GM19372 (cell line): ENCODE results near the gene ROR2.
"Not testable (repeated sequence)": the region's sequence is repeated elsewhere in the genome, so short reads cannot be mapped to it uniquely, and the experiment has no call there.

ENCODE experiments used
- ATAC-seq: cut with Tn5 transposase; IDR thresholded peaks from one replicate; pipeline ENCODE4 v1.9.1; 2021; ENCODE audit warnings: mild to moderate bottlenecking, low read depth, moderate library complexity; ENCODE audit not compliant: unreplicated experiment

The ROR2 gene

GRCh38 chr9:91949946-91950664 lies at the start of gene ROR2:
ROR2 (minus strand) TSS chr9:91950228.
- ATAC-seq, result peak; percentile 67

GRCh38 chr9:91995000-91995655 lies 45.1 kb upstream of the ROR2 start:
- ATAC-seq, result no peak

- no peak for ATAC-seq
These were observed 44.4 kb upstream of the ROR2 start for GRCh38 chr9:91994422-91994821.

GRCh38 chr9:91992461-91993041 lies 42.5 kb upstream of the ROR2 start:
- no peak for ATAC-seq

- ATAC-seq, result no peak
These were observed 41.8 kb upstream of the ROR2 start for GRCh38 chr9:91991721-91992341.

- no peak for ATAC-seq
These were observed 36.2 kb upstream of the ROR2 start for GRCh38 chr9:91986248-91986647.

GRCh38 chr9:91985692-91986091 lies 35.7 kb upstream of the ROR2 start:
- no peak for ATAC-seq

GRCh38 chr9:91978740-91979414 lies 28.8 kb upstream of the ROR2 start:
- ATAC-seq, result no peak

- not testable (repeated sequence) for ATAC-seq
These were observed 25.2 kb upstream of the ROR2 start for GRCh38 chr9:91975254-91975653.

GRCh38 chr9:91972711-91973110 lies 22.7 kb upstream of the ROR2 start:
- ATAC-seq, result no peak

GRCh38 chr9:91972076-91972626 lies 22.1 kb upstream of the ROR2 start:
- ATAC-seq, result no peak

GRCh38 chr9:91967259-91967658 lies 17.2 kb upstream of the ROR2 start:
- ATAC-seq, result no peak

GRCh38 chr9:91966503-91966902 lies 16.5 kb upstream of the ROR2 start:
- no peak for ATAC-seq

GRCh38 chr9:91963711-91964240 lies 13.7 kb upstream of the ROR2 start:
- ATAC-seq, result no peak

- no peak for ATAC-seq
These were observed 10.3 kb upstream of the ROR2 start for GRCh38 chr9:91960367-91960766.

- ATAC-seq, result no peak
These were observed 8.1 kb upstream of the ROR2 start for GRCh38 chr9:91958174-91958573.

GRCh38 chr9:91954841-91955471 lies 4.9 kb upstream of the ROR2 start:
- no peak for ATAC-seq

GRCh38 chr9:91953718-91954117 lies 3.7 kb upstream of the ROR2 start:
- ATAC-seq, result no peak

GRCh38 chr9:91951944-91952520 lies 2.0 kb upstream of the ROR2 start:
- ATAC-seq, result no peak
